Hepatocyte (in vitro differentiated cells): Measurements from ENCODE around the gene ANKS1B. TPM values are rescaled to one million over a fixed set of nuclear protein-coding genes. Genes with fewer than 3 reads are reported as not detected.

Experiments
- DNase-seq: peaks from one replicate; pipeline ENCODE4 v3.0.0-alpha.2; 2016; ENCODE audit warnings: low spot score
- H2AFZ ChIP-seq: fragments of 200-600 bp; sonication (generic); 2 replicates; pipeline ENCODE4 v1.6.0; 2016; ENCODE audit warnings: antibody characterized with exemption, mild to moderate bottlenecking
- H3K27ac ChIP-seq: fragments of 200-600 bp; sonication (generic); 2 replicates; pipeline ENCODE4 v1.5.1; 2016; ENCODE audit warnings: mild to moderate bottlenecking
- H3K27me3 ChIP-seq: fragments of 200-600 bp; sonication (generic); 2 replicates; pipeline ENCODE4 v1.6.1; 2016
- H3K36me3 ChIP-seq: fragments of 200-600 bp; sonication (generic); replicated peaks from 2 replicates; pipeline ENCODE4 v1.5.1; 2016; ENCODE audit warnings: low read depth; ENCODE audit not compliant: insufficient read depth
- H3K4me1 ChIP-seq: fragments of 200-600 bp; sonication (generic); 2 replicates; pipeline ENCODE4 v1.5.1; 2016; ENCODE audit warnings: mild to moderate bottlenecking, moderate library complexity; ENCODE audit not compliant: insufficient read depth
- H3K4me2 ChIP-seq: fragments of 200-600 bp; sonication (generic); 2 replicates; pipeline ENCODE4 v1.6.0; 2016
- H3K4me3 ChIP-seq: fragments of 200-600 bp; sonication (generic); 2 replicates; pipeline ENCODE4 v1.5.1; 2016; ENCODE audit warnings: mild to moderate bottlenecking
- H3K79me2 ChIP-seq: fragments of 200-600 bp; sonication (generic); 2 replicates; pipeline ENCODE4 v1.6.0; 2017; ENCODE audit warnings: mild to moderate bottlenecking
- H3K9me2 ChIP-seq: fragments of 200-600 bp; sonication (generic); replicated peaks from 2 replicates; pipeline ENCODE4 v1.6.0; 2017; ENCODE audit warnings: mild to moderate bottlenecking; ENCODE audit not compliant: insufficient read depth
- H3K9me3 ChIP-seq: fragments of 200-600 bp; sonication (generic); 2 replicates; pipeline ENCODE4 v1.5.1; 2016; ENCODE audit warnings: low read depth, mild to moderate bottlenecking
- H4K20me1 ChIP-seq: fragments of 200-600 bp; sonication (generic); 2 replicates; pipeline ENCODE4 v1.6.0; 2016; ENCODE audit warnings: mild to moderate bottlenecking; ENCODE audit not compliant: insufficient read depth, poor library complexity, severe bottlenecking
- EZH2 ChIP-seq: fragments of 200-600 bp; sonication (generic); IDR thresholded peaks from 2 replicates; pipeline ENCODE4 v1.6.1; 2016; ENCODE audit warnings: antibody characterized with exemption, mild to moderate bottlenecking, borderline replicate concordance
- EZH2phosphoT487 ChIP-seq: fragments of 200-600 bp; sonication (generic); IDR thresholded peaks from one replicate; pipeline ENCODE4 v1.6.1; 2018; ENCODE audit warnings: antibody characterized with exemption, mild to moderate bottlenecking, low read depth, moderate library complexity; ENCODE audit not compliant: unreplicated experiment, severe bottlenecking
- WGBS: methylation state at CpG from one replicate; pipeline ENCODE4 v1.1.6; 2016; ENCODE audit warnings: low lambda C conversion rate; ENCODE audit errors: missing lambda C conversion rate; 5-methylcytosine and 5-hydroxymethylcytosine counted together
- polyA plus RNA-seq: library from polyadenylated mRNA; unstranded; fragments of >200 nt; fragmentation: Nextera tagmentation; extraction: Ambion mirVana; gene quantifications from 2 replicates; pipeline ENCODE4 v1.2.1, GENCODE V29; 2016
- total RNA-seq: library from RNA; depleted of rRNA; stranded (reverse); fragments of >200 nt; gene quantifications from 2 replicates; pipeline ENCODE4 v1.2.3, GENCODE V29; 2014
- TF ChIP-seq, protein P1 (sequence below): fragments of 200-600 bp; sonication (generic); IDR thresholded peaks from 2 replicates; pipeline ENCODE4 v1.5.1; 2016; ENCODE audit warnings: antibody characterized with exemption, mild to moderate bottlenecking; ENCODE audit not compliant: poor library complexity

The ANKS1B gene
- total and polyA plus RNA-seq, 2 experiments from 2014 or later: 1.6 to 2.2 TPM

DNA sequence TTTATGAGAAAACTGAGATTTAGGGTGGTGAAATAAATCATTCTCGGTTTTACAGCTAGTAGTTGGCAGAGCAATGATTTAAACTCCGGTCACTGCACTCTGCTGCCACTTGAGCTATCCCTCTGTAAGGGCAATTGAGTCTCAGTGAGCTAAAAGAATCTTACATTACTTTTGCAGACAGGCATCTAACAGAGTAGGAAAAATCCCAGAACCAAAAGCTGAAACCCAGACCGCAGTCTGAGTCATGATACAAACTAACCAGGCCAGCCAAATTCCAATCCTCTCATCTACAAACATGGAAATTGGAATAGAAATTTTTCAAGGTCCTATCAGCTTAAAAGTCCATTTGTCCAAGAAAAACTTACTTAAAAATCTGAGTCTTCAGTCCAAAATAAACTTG, 73.7 kb downstream of the ANKS1B start:
- no peaks in the 10 kb centered on the region for H3K27me3 ChIP-seq
- H3K36me3 ChIP-seq: no peaks in the 10 kb centered on the region
- no peak overlapping the region for H2AFZ ChIP-seq
- no peak overlapping the region for H3K4me2 ChIP-seq
- TF ChIP-seq EZH2 (no peak), EZH2phosphoT487 (no peak)
- TF ChIP-seq, protein P1, sequence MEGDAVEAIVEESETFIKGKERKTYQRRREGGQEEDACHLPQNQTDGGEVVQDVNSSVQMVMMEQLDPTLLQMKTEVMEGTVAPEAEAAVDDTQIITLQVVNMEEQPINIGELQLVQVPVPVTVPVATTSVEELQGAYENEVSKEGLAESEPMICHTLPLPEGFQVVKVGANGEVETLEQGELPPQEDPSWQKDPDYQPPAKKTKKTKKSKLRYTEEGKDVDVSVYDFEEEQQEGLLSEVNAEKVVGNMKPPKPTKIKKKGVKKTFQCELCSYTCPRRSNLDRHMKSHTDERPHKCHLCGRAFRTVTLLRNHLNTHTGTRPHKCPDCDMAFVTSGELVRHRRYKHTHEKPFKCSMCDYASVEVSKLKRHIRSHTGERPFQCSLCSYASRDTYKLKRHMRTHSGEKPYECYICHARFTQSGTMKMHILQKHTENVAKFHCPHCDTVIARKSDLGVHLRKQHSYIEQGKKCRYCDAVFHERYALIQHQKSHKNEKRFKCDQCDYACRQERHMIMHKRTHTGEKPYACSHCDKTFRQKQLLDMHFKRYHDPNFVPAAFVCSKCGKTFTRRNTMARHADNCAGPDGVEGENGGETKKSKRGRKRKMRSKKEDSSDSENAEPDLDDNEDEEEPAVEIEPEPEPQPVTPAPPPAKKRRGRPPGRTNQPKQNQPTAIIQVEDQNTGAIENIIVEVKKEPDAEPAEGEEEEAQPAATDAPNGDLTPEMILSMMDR: no peak
- peak; percentile 49 for DNase-seq
- H3K9me3 ChIP-seq: no peaks in the 10 kb centered on the region
- no peaks in the 10 kb centered on the region for H3K4me1 ChIP-seq
- WGBS: 40% methylated on average over 3 of the region's 3 CpGs
- H3K27ac ChIP-seq: no peak overlapping the region
- H3K9me2 ChIP-seq: no peaks in the 10 kb centered on the region
- no peaks in the 10 kb centered on the region for H3K79me2 ChIP-seq
- no peak overlapping the region for H3K4me3 ChIP-seq
- no peaks in the 10 kb centered on the region for H4K20me1 ChIP-seq

GRCh38 chr12:99910342-99910741, 74.4 kb downstream of the ANKS1B start:
- H3K27ac ChIP-seq: no peak overlapping the region
- no peaks in the 10 kb centered on the region for H3K79me2 ChIP-seq
- H2AFZ ChIP-seq: no peak overlapping the region
- H3K4me3 ChIP-seq: no peak overlapping the region
- H4K20me1 ChIP-seq: no peaks in the 10 kb centered on the region
- no peaks in the 10 kb centered on the region for H3K27me3 ChIP-seq
- no peaks in the 10 kb centered on the region for H3K9me3 ChIP-seq
- no peaks in the 10 kb centered on the region for H3K4me1 ChIP-seq
- 97% methylated on average over 1 of the region's 1 CpG for WGBS
- no peaks in the 10 kb centered on the region for H3K36me3 ChIP-seq
- no peak for DNase-seq
- no peak overlapping the region for H3K4me2 ChIP-seq
- no peak for TF ChIP-seq EZH2
- no peaks in the 10 kb centered on the region for H3K9me2 ChIP-seq

DNA sequence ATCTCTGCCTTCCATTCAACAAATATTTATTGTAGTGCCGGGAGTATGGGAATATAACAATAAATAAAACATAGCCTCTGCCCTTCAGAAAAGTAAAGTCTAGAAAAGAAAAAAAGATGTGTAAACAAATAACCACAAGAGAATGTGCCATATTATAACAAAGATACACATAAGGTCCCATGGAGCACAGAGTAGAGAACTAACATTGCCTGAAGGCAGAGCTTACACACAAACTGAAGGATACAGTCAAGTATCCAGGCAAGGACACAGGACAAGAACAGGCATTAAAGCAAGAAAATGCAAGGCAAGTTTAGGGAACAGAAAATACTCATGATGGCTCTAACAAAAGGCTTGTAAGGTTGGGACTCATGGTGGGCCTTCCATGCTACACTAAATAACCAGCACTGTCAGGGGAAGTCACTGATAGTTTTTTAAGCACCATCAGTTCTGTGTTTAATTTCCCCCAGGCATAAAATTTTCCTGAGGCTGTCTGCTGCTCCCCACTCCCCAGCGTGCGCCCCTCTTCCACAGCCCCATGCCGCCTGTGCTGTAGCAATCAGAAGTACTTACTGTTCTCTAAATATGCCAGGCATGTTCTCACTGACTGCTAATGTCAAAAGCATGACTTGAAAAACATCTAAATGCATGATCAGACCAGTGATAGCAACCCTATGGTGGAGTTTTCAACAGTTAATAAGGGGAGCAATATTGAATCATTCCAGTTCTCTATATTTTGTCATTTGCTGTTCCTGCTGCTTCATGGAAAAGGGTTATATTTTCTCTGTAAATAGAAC, 77.8 kb downstream of the ANKS1B start:
- Histone ChIP-seq H3K79me2 (no peaks in the 10 kb centered on the region), H3K4me1 (no peaks in the 10 kb centered on the region), H3K4me3 (no peak overlapping the region), H3K27ac (no peak overlapping the region), H2AFZ (no peak overlapping the region), H3K36me3 (no peaks in the 10 kb centered on the region), H3K9me2 (no peaks in the 10 kb centered on the region), H4K20me1 (no peaks in the 10 kb centered on the region), H3K9me3 (no peaks in the 10 kb centered on the region), H3K27me3 (no peaks in the 10 kb centered on the region), H3K4me2 (no peak overlapping the region)
- DNase-seq: no peak
- TF ChIP-seq EZH2: no peak
- no peak for TF ChIP-seq EZH2phosphoT487
- TF ChIP-seq, protein P1: no peak
- WGBS: 74% methylated on average over 4 of the region's 4 CpGs

DNA sequence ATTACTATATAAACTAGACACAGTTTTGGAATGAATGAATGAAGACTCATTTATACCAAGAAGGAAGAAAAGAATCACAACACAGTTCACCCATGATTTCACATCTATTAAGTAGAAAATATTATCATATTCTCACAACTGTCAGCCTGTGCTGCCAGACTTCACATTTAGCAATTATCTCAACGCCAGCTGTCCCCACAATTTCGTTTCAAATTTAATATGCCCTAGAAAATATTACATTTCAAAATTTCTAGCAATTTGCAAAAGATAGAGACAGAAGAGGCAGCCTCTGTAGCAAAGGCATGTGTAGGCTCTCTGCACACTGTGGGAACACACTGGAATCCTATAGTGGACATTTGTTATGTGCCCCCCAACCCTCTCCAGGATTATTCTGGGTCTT, 83.6 kb downstream of the ANKS1B start:
- 76% methylated on average over 2 of the region's 2 CpGs for WGBS
- Histone ChIP-seq H3K4me2 (no peak overlapping the region), H2AFZ (no peak overlapping the region), H3K27ac (no peak overlapping the region), H3K27me3 (no peaks in the 10 kb centered on the region), H3K4me3 (no peak overlapping the region), H3K4me1 (no peaks in the 10 kb centered on the region), H4K20me1 (no peaks in the 10 kb centered on the region), H3K79me2 (no peaks in the 10 kb centered on the region), H3K9me3 (no peaks in the 10 kb centered on the region), H3K9me2 (no peaks in the 10 kb centered on the region), H3K36me3 (no peaks in the 10 kb centered on the region)
- TF ChIP-seq, protein P1: no peak
- no peak for TF ChIP-seq EZH2phosphoT487
- TF ChIP-seq EZH2: no peak
- DNase-seq: no peak
